HepG2 (cell line): ENCODE measurements around the gene SLC29A2.

Experiments used
- BRCA1 ChIP-seq: sonication (generic); formaldehyde crosslinking; IDR thresholded peaks from 2 replicates; pipeline ENCODE4 v1.4.0; 2020; ENCODE audit warnings: missing genetic modification reagents
- MAFK ChIP-seq, 2 experiments: IDR thresholded peaks in 1 of 2; conservative IDR thresholded peaks in 1 of 2; 2 replicates each; pipeline ENCODE4 v1.6.1; 2011; ENCODE audit warnings: improper control_type of control experiment in 2 of 2, low read length in 2 of 2
- MXI1 ChIP-seq: IDR thresholded peaks from 3 replicates; pipeline ENCODE4 v1.6.1; 2012; ENCODE audit warnings: low read depth, low read length, inconsistent platforms, borderline replicate concordance
- NFATC3 ChIP-seq: sonication (generic); formaldehyde crosslinking; IDR thresholded peaks from 2 replicates; pipeline ENCODE4 v1.5.1; 2020; ENCODE audit warnings: mild to moderate bottlenecking, missing genetic modification reagents
- NR2F6 ChIP-seq, 2 experiments: IDR thresholded peaks; 2 replicates each; pipeline ENCODE4 v1.6.1; 2016; ENCODE audit warnings: antibody characterized with exemption in 1 of 2, mild to moderate bottlenecking in 1 of 2
- POLR2A ChIP-seq, 2 experiments: IDR thresholded peaks; 2 replicates each; pipeline ENCODE4 v1.6.1; 2011; ENCODE audit warnings: low read depth in 2 of 2, low read length in 2 of 2, mild to moderate bottlenecking in 1 of 2, moderate library complexity in 1 of 2; ENCODE audit not compliant: insufficient read depth in 1 of 2
- SP2 ChIP-seq: sonication (generic); formaldehyde crosslinking; IDR thresholded peaks from 2 replicates; pipeline ENCODE4 v1.5.1; 2020; ENCODE audit warnings: mild to moderate bottlenecking, missing genetic modification reagents
- ZNF17 ChIP-seq: sonication (generic); formaldehyde crosslinking; IDR thresholded peaks from 2 replicates; pipeline ENCODE4 v1.5.0; 2020; ENCODE audit warnings: mild to moderate bottlenecking, missing genetic modification reagents
- ZNF850 ChIP-seq: sonication (generic); formaldehyde crosslinking; conservative IDR thresholded peaks from 2 replicates; pipeline ENCODE4 v1.9.0; 2021; ENCODE audit warnings: mild to moderate bottlenecking, missing genetic modification reagents
- ZSCAN21 ChIP-seq: sonication (generic); formaldehyde crosslinking; IDR thresholded peaks from 2 replicates; pipeline ENCODE4 v1.8.0; 2022; ENCODE audit warnings: mild to moderate bottlenecking, missing genetic modification reagents, moderate library complexity, borderline replicate concordance
- TF ChIP-seq, protein P1 (sequence below): sonication (generic); formaldehyde crosslinking; IDR thresholded peaks from 2 replicates; pipeline ENCODE4 v1.8.1; 2022; ENCODE audit warnings: mild to moderate bottlenecking, missing genetic modification reagents
- TF ChIP-seq, protein P2 (sequence below): sonication (generic); formaldehyde crosslinking; IDR thresholded peaks from 2 replicates; pipeline ENCODE4 v1.4.0; 2020; ENCODE audit warnings: mild to moderate bottlenecking, missing genetic modification reagents
- TF ChIP-seq, protein P3 (sequence below): sonication (generic); formaldehyde crosslinking; IDR thresholded peaks from 2 replicates; pipeline ENCODE4 v1.8.1; 2023; ENCODE audit warnings: missing genetic modification reagents, inconsistent platforms, borderline replicate concordance

DNA sequence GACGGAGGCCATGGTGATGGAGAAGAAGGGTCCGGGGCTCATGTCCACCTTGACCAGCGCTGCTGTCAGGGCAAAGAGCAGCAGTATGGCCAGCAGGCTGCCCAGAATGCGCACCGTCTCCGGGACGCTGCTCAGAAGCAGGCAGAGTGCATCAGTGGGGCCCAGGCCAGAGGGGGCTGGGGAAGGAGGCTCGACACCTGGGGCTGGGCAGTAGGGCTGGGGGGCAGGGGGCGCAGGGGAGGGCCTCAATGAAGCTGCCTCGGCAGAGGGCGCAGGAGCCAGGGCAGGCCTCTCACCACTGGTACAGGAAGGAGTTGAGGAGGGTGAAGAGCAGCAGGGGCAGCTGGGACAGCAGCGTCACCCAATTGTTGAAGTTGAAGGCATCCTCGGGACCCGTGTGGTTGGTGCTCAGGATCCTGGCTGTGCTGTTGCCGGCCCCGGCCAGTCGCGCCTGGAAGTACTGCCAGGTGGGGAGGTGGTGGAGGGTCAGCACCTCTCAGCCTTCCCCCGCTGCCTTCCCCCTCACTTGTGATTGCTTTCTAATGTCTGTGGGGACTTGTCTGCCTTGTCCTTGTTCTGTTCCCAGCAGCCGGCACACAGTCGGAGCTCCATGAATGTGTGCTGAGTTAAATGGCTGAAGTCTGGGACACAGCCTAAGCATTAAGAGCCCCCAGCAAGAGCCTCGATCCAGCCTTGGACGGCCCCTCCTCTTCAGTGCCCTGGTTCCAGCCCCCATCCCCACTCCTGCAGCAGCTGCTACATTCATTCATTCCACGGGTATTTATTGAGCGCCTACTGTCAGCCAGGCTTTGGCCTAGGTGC is 2.3 kb downstream of the SLC29A2 start:
- TF ChIP-seq POLR2A (IDR thresholded peaks at IDR 0.05; ENCODE audit: insufficient read depth in 1 of 2, low read depth in 2 of 2, low read length in 2 of 2): no peak; a peak in 1 of 4 replicates
- TF ChIP-seq, protein P1, sequence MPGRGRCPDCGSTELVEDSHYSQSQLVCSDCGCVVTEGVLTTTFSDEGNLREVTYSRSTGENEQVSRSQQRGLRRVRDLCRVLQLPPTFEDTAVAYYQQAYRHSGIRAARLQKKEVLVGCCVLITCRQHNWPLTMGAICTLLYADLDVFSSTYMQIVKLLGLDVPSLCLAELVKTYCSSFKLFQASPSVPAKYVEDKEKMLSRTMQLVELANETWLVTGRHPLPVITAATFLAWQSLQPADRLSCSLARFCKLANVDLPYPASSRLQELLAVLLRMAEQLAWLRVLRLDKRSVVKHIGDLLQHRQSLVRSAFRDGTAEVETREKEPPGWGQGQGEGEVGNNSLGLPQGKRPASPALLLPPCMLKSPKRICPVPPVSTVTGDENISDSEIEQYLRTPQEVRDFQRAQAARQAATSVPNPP (CRISPR knock-in tag): no peak
- TF ChIP-seq NFATC3: no peak
- TF ChIP-seq BRCA1 (CRISPR knock-in tag): no peak
- TF ChIP-seq, protein P2, sequence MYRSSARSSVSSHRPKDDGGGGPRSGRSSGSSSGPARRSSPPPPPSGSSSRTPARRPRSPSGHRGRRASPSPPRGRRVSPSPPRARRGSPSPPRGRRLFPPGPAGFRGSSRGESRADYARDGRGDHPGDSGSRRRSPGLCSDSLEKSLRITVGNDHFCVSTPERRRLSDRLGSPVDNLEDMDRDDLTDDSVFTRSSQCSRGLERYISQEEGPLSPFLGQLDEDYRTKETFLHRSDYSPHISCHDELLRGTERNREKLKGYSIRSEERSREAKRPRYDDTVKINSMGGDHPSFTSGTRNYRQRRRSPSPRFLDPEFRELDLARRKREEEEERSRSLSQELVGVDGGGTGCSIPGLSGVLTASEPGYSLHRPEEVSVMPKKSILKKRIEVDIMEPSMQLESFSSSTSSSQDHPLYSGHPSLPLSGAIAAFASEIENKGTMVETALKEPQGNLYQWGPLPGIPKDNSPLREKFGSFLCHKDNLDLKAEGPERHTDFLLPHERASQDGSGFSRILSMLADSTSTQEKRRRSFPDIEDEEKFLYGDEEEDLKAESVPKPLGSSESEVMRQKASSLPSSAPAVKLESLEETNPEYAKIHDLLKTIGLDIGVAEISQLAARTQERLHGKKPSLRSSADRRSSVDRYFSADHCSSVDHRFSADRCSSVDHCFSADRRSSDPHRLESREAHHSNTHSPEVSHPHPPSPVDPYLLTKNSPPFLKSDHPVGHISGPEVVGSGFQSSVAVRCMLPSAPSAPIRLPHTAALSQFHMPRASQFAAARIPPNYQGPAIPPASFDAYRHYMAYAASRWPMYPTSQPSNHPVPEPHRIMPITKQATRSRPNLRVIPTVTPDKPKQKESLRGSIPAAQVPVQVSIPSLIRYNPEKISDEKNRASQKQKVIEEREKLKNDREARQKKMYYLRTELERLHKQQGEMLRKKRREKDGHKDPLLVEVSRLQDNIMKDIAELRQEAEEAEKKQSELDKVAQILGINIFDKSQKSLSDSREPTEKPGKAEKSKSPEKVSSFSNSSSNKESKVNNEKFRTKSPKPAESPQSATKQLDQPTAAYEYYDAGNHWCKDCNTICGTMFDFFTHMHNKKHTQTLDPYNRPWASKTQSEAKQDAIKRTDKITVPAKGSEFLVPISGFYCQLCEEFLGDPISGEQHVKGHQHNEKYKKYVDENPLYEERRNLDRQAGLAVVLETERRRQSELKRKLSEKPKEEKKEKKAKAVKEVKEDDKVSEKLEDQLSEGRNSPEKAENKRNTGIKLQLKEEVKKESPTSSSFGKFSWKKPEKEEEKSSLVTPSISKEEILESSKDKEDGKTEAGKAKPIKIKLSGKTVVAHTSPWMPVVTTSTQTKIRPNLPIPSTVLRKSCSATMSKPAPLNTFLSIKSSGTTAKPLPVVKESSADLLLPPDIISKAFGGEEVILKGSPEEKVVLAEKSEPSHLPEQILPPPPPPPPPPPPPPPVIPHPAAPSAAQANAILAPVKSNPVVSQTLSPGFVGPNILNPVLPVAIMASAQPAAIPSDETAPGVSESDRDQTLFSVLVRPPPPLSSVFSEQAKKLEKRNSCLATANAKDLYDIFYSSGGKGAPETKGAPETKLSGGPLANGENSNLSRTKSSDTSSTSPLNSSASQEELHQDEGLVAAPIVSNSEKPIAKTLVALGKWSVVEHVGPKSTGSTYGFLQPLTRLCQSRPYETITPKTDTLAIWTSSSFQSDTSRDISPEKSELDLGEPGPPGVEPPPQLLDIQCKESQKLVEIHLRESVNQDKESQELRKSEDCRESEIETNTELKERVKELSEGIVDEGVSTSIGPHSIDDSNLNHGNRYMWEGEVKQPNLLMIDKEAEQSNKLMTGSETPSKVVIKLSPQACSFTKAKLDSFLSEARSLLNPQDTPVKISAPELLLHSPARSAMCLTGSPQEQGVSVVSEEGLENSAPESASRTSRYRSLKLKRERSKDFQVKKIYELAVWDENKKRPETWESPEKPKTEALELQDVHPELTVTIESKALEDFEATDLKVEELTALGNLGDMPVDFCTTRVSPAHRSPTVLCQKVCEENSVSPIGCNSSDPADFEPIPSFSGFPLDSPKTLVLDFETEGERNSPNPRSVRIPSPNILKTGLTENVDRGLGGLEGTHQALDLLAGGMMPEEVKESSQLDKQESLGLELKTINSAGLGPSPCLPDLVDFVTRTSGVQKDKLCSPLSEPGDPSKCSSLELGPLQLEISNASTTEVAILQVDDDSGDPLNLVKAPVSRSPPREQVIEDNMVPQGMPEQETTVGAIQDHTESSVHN (CRISPR knock-in tag): no peak
- TF ChIP-seq ZNF850: no peak
- no peak for TF ChIP-seq ZNF17 (CRISPR knock-in tag)
- no peak for TF ChIP-seq ZSCAN21
- no peak for TF ChIP-seq SP2
- no peak for TF ChIP-seq NR2F6 (IDR thresholded peaks at IDR 0.05)
- no peak for TF ChIP-seq NR2F6 (CRISPR knock-in tag; IDR thresholded peaks at IDR 0.05)
- TF ChIP-seq, protein P3, sequence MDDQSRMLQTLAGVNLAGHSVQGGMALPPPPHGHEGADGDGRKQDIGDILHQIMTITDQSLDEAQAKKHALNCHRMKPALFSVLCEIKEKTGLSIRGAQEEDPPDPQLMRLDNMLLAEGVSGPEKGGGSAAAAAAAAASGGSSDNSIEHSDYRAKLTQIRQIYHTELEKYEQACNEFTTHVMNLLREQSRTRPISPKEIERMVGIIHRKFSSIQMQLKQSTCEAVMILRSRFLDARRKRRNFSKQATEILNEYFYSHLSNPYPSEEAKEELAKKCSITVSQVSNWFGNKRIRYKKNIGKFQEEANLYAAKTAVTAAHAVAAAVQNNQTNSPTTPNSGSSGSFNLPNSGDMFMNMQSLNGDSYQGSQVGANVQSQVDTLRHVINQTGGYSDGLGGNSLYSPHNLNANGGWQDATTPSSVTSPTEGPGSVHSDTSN (CRISPR knock-in tag): no peak
- no peak for TF ChIP-seq MAFK (conservative IDR thresholded peaks at IDR 0.05 in 1 of 2, IDR thresholded peaks at IDR 0.05 in 1 of 2; ENCODE audit: low read length in 2 of 2)
- no peak for TF ChIP-seq MXI1
